ENCODE measurements around the gene SYNJ1.
"Not testable (repeated sequence)": the region's sequence is repeated elsewhere in the genome, so short reads cannot be mapped to it uniquely, and the experiment has no call there.

SYNJ1 gene

DNA sequence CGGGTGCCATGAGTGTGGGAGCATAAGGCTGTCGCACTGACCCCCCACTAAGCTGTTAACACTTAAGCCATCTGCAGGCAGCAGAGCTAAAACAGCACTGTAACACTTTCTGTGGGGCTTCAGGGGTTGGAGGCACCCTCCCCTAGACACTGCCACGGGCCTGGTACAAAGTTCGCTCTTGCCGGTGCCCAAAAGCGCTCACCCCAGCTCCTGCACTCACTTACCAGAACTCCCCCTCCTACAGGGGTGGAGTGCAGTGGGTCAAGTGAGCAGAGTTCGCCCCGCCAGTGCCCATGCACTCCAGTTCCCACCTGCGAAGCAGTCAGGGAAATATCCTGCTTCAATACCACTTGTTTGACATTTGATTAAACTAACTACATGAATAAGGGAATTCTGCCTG, 69.3 kb downstream of the SYNJ1 start:
- TF ChIP-seq, protein P1, sequence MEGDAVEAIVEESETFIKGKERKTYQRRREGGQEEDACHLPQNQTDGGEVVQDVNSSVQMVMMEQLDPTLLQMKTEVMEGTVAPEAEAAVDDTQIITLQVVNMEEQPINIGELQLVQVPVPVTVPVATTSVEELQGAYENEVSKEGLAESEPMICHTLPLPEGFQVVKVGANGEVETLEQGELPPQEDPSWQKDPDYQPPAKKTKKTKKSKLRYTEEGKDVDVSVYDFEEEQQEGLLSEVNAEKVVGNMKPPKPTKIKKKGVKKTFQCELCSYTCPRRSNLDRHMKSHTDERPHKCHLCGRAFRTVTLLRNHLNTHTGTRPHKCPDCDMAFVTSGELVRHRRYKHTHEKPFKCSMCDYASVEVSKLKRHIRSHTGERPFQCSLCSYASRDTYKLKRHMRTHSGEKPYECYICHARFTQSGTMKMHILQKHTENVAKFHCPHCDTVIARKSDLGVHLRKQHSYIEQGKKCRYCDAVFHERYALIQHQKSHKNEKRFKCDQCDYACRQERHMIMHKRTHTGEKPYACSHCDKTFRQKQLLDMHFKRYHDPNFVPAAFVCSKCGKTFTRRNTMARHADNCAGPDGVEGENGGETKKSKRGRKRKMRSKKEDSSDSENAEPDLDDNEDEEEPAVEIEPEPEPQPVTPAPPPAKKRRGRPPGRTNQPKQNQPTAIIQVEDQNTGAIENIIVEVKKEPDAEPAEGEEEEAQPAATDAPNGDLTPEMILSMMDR (IDR thresholded peaks at IDR 0.05; ENCODE audit: extremely low read depth, missing control alignments), result no peak

DNA sequence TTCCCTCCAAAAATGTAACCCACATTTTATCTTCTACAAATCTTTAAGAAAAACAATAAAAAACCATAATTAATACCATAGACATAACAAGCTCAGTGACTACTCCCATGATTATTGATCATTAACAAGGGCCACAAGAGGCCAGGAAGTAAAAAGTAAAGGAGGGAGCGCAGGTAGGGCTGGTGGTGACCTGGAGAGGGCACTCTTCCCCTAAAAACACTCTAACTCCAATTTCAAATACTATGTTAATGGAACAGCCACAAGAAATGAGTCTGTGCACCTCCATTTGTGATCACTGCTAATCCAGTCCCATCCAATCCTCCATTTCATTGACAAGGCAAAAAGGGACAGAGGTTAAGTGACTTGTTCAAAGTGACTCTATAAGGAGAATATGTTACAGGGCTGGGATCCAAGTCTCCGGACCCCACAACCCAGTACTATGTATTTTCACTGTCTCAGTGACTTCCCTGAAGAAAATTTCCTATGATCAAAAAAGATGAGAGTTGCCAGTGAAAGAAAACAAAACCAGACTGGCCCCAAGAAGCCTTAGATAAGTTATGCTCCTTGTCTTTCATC, 74.4 kb downstream of the SYNJ1 start:
- DNase-seq (ENCODE audit: low spot score), result peak; percentile 64
- TF ChIP-seq, protein P1 (IDR thresholded peaks at IDR 0.05; ENCODE audit: extremely low read depth, missing control alignments), result peak; percentile 62

More for the DNA sequence above, 69.3 kb downstream of the SYNJ1 start:
- DNase-seq (ENCODE audit: low spot score), result no peak

DNA sequence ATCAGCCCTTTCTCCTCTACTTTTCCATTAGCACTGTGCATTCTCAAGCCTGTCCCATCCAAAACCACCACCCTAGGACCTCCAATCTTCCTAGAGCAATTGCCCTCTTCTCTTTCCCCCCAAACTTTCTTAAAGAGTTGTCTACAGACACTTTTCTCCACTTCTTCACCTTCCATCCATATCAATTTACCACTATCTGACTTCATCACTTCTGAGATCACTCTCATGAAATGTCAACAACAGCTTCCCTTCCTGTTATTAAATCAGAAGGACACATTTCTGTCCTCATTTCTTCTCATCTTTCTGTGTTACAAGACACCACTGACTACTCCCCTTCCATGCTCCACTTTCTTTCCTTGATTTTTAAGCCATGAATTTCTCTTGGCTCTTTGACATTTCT, 79.6 kb downstream of the SYNJ1 start:
- TF ChIP-seq, protein P1 (IDR thresholded peaks at IDR 0.05; ENCODE audit: extremely low read depth, missing control alignments), result no peak
- DNase-seq (ENCODE audit: low spot score), result no peak

DNA sequence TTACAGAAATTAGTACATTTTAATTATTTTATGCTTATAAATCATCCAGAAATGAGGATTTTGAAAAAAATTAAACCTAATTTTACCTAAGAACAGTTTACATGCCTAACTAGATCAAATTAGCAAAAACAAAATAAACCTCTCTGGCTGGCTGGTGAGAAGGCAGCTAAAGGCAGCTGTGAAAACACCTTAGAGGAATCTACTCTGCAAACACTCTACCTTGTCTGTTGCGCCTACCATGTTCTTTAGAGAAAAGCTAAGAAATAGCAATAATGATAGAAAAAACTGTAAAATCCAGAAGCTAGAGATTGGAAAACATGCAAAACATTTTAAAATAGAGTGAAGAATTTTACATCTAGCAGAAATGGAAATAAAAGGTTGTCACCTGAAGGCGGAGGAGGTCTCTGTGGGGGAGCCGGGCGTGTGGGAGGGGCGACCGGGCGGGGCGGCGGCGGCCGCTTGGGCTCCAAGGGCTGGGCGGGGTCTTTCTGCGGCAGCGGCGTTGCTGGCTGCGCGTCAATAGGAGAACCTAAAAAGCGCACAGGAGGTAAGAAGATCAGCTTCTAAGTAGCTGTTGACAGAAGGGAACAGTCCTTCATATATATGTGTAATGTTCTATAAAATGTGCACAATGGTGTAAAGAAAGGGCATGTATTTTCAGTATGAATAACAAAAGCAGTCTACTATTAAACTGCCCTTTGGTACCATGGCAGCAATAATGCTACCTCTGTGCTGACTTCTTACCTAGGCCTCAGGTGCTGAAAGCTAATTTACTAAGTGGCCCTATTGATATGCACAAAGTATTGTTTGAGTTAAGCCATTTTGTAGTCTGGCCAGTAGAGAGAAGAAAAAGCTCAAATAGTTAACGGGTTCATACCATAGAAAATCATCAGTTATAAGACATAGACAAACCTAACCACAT, 82.3 kb downstream of the SYNJ1 start:
- no peak for DNase-seq (ENCODE audit: low spot score)
- TF ChIP-seq, protein P1 (IDR thresholded peaks at IDR 0.05; ENCODE audit: extremely low read depth, missing control alignments), result no peak

DNA sequence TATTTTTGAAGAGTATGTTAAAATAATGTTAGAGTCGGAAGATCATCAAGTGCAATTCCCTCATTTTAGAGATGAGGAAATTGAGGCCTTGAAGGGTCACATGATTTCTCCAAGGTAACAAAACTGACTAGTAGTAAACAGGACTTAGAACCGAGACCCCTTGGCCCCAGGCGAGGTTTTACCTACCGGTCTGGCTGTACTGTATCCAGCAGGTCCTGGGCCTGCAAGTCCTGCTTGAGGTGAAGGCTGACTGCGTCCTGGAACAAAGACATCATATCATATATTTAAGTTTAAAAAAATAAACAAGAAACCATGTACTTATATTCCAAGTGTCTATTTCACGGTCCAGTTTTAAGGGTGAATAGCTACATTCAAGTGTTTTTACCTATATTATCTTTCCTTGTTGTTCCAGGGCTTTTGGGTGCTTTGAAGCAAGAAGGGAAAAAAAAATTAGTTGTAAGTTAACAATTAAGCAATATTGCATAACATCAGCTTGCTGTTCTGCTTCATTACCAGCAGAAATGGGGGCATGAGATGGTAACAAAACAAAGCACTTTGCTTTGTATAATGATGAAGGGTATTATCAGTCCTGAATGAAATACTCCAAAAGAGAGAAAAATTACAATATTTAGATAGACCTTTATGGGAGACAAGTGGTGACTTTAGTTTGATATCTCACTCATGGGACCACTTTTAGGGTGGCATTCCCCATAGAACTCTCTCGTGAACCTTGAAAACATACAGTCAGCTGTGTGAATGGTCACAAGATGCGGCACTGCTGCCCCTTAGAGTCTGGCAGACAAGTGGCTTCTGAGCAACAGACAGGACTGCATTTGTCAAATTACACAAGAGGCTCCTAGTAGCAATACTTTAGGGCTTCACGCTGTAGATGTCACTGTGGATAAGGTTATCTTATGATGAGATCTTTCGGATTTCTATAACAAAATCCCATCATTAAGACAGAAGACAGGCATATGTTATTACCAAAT, 85.8 kb downstream of the SYNJ1 start:
- TF ChIP-seq, protein P1 (IDR thresholded peaks at IDR 0.05; ENCODE audit: extremely low read depth, missing control alignments), result no peak
- DNase-seq (ENCODE audit: low spot score), result no peak

DNA sequence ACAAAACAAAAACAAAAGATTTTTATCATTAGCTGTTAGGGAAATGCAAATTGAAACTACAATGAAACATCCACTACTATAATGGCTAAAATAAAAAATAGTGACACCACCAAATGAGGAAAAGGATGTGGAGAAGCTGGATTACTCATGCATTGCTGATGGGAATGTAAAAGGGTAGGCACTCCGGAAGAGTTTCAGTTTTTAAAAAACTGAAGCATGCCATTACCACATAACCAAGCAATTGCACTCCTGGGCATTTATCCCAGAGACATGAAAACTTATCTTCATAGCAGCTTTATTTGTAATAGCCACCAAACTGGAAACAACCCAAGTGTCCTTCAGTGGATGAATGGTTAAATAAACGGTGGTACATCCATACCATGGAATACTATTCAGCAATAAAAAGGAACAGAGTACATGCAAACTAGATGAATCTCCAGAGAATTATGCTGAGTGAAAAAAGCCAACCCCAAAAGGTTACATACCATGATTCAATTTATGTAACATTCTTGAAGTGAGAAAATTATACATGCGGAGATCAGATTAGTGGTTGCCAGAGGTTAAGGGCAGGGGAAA, 101.1 kb downstream of the SYNJ1 start:
- DNase-seq (ENCODE audit: low spot score), result no peak
- TF ChIP-seq, protein P1 (IDR thresholded peaks at IDR 0.05; ENCODE audit: extremely low read depth, missing control alignments), result no peak

DNA sequence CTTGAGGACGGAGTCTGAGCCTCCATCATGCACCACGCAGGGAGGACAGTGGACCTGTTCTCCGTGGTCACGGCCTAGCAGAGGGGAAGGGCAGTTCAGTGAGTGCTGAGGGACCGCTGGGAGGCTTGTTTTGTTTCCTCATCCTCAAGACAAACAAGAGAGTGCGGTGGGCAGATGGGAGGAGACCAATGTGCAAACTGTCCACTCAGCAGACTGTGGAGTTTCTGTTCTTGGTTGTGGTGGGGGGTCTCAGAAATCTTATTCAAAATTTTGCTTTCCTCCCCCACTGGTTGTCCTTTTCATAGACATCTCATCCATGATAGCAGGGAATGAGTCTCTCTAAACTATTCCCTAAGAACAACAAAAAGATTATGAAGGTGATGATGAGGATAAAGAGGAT, 109.6 kb downstream of the SYNJ1 start:
- not testable (repeated sequence) for DNase-seq (ENCODE audit: low spot score)
